Left renal pelvis (tissue), 4 donors: Measurements from ENCODE around the gene FOXD4. TPM values are rescaled to one million over a fixed set of nuclear protein-coding genes. Genes with fewer than 3 reads are reported as not detected.
"Not testable (repeated sequence)": the region's sequence is repeated elsewhere in the genome, so short reads cannot be mapped to it uniquely, and the experiment has no call there.

Experiments used
- DNase-seq, 4 donors: peaks; one replicate each; pipeline ENCODE4 v3.0.0-alpha.2; 2013; ENCODE audit warnings: low read depth in 4 of 4, low spot score in 3 of 4
- polyA plus RNA-seq, 4 donors: library from polyadenylated mRNA; unstranded; fragments of 120-200 nt; gene quantifications; one replicate each; pipeline ENCODE4 v1.2.1, GENCODE V29; 2013; ENCODE audit not compliant: insufficient read length in 4 of 4

Gene FOXD4
- polyA plus RNA-seq: 1 to 10 TPM in 1 of 4 donors, under 1 TPM in 3; 0.20 to 1.4 (median 0.50) TPM

DNA sequence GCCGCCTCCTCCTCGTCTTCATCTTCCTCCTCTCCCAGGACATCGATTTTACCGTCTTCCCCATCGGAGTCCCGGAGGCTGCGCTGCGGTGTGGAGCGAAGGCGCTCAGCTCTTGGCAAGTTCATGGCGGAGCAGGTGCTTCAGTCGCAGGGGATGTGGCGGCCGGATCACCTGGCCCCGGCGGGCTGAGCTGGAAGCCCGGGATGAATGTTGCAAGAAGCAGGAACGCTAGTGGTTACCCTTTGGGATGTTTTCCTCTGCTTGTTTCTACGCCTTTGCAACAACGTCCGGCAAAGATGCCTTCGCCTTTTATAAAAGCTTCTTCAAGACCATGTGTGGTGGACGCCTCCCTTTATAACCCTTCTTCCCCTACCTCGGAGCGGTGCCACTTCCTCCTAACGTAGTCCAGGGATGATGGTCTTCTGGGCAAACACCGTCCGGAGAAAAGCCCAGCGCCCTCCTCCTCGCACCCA is at the start of gene FOXD4:
TSS of gene FOXD4 (minus strand) at position 423 of the 473 bp plus-strand sequence. CDS start at position 125, 298 bp downstream.
- not testable (repeated sequence) for DNase-seq

DNA sequence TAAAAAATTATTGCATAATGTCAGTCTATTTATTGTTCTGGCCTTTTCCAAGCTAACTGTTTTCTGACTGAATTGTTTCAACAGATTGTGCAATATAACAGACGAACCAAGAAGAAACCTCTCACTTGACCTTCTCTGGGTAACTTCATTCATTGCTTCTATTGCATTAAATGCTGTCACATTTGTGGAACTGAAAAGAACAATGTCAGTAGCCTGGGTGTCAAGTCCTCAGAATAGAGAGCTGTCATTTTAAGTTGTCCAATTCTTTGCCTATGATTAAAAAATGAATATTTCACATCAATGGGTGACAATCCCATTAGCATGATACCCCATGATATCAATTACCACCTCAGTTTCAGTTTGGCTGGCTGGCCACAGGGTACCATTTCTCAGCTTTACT is 41.7 kb upstream of the FOXD4 start:
- DNase-seq: not testable (repeated sequence)

DNA sequence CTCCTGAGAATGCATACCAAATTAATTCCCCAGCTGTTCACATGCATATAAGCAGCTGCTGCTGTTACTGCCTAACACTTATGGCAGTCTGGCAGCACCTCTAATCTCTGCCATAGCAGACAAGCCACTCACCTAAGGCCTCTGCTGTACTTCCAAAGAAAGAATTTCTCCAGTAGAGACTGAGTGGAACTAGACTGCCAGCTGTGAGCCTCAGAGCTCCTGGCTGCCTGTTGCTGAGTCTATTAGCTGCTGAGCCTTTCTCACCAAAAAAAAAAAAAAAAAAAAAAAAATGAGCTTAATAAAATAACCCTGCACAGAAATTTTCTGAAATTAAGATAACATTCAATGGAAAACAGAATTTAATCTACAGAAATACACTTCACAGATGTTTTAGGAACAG is 33.0 kb upstream of the FOXD4 start:
- not testable (repeated sequence) for DNase-seq

DNA sequence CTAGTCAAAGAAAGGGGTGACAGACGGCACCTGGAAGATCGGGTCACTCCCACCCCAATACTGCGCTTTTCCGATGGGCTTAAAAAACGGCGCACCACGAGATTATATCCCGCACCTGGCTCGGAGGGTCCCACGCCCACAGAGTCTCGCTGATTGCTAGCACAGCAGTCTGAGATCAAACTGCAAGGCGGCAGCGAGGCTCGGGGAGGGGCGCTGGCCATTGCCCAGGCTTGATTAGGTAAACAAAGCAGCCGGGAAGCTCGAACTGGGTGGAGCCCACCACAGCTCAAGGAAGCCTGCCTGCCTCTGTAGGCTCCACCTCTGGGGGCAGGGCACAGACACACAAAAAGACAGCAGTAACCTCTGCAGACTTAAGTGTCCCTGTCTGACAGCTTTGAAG is 21.7 kb upstream of the FOXD4 start:
- DNase-seq: not testable (repeated sequence)

DNA sequence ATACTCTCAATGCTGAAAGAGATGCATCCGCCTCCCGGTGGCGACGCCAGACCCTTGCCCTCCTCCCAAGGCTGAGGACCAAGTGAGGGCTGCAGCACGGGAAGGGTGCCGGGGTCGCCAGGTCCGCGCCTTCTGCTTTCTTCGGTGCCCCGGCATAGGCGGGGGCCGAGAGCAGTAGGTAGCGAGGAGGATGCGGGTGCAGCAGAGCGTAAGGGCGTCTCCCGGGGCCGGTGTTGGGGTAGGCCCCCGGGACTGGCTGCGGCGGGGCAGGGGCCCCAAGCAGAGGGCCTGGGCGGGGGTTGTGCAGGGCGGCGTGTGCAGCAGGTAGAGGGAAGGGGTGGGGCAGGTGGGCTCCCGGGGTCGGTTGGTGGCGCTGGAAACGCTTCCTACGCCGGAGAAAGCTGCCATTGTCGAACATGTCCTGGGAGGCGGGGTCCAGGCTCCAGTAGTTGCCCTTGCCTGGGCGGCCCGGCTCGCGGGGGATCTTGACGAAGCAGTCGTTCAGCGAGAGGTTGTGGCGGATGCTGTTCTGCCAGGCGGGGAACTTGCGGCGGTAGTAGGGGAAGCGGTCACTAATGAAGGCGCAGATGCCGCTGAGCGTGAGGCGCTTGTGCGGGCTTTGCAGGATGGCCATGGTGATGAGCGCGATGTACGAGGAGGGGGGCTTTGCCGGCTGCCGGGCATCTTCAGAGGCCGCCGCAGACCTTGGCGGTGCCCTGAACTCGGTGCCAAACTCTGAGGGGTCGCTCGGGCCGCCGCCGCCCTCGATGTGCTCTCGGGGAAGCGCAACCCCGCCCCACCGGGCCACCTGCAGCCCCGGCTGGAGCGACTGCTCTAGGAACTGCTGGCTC is 848 bp downstream of the FOXD4 start:
- DNase-seq: not testable (repeated sequence)

DNA sequence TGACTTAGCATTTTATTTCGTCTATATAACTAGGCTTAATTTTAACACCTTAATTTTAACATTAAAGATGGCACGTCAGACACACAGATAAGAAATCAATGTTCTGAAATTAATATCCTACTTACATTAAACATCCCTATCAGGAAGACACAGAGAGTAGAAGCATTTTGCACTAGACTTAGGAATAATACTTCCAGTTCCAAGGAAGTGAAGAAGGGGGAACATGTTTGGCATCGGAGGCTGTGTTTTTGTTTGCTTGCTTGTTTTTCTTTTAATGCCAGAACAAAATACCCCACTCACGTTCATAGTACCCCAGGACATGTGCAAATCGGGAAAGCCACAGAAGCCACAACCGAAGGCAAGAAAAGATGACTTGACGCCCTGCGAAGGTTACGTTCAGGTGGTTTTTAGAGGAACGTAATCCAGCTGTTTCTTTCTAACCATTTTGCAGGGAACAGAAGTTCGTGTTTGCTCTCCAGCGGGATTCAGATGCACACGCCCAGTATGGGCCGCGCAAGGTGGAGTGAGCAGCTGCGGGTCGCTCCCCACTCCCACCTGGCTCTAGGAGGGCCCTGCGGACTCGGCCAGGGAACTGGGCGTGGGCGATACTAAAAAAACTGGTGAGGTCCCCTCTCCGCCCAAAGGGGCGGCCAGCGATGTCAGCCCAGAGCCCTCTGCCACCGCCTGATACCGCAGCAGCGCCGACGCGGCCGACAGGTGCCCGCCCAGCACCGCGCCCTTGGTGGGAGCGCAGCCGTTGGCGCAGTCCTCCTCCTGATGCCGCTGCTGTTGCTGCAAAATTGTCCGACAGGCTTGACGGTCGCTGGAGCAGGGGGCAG is 1.8 kb downstream of the FOXD4 start:
- DNase-seq: not testable (repeated sequence)

DNA sequence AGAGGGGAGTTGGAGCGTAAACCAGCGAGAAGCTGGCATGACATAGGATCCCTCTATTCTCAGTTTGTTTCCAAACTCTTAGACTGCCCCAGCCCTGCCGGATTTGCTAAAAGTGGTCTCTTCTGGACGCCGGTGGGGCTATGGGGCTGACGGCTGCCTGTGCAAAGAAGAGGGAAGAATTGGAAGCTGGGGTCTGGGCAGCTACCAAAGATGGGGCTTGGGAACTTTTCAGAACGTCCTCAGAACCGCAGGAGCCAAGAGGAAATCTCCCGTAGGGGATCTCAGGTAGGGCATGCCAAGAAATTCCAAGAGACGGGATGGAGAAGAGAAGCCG is 3.1 kb downstream of the FOXD4 start:
- DNase-seq: not testable (repeated sequence)

DNA sequence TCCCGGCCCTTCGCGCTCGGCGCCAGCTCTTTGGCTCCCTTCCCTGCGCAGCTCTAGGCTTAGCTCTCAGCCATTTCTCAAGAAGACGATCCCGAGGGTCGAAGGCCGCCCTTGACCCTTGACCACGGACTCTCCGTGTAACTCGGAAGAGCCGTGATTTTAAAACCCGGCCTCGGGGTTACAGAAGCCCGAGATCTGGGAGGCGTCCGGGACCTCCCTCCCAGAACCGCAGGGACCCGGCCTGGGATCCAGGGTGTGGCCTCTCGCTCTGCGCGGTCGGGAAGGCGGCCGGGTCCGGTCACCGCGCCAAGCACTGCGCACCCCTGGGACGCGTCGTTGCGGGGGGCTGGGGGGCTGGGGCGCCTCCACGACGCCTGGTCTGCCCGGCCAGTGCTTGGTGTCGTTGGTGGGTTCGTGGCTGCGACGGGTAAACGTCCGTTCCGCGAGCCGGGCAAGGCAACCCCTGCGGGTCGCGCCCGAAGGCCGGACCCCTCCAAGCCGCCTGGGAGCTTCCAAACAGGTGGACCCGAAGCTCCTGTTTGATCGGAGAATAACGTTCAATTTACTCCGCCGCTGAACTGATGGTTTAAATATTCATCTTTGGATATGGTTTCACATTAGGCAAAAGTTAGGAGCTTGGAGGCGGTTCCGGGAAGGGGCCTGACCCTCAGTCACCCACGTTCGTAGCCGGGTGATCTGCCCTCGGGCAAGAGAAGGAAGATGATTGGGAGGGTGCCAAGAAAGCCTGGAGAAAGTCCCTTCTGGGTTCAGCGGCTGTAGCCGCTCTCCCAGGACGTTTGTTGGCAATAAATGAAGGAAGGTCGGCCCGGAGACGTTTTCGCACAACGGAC is 3.7 kb downstream of the FOXD4 start:
- peak in 1 of 4 donors; percentile 27 for DNase-seq

DNA sequence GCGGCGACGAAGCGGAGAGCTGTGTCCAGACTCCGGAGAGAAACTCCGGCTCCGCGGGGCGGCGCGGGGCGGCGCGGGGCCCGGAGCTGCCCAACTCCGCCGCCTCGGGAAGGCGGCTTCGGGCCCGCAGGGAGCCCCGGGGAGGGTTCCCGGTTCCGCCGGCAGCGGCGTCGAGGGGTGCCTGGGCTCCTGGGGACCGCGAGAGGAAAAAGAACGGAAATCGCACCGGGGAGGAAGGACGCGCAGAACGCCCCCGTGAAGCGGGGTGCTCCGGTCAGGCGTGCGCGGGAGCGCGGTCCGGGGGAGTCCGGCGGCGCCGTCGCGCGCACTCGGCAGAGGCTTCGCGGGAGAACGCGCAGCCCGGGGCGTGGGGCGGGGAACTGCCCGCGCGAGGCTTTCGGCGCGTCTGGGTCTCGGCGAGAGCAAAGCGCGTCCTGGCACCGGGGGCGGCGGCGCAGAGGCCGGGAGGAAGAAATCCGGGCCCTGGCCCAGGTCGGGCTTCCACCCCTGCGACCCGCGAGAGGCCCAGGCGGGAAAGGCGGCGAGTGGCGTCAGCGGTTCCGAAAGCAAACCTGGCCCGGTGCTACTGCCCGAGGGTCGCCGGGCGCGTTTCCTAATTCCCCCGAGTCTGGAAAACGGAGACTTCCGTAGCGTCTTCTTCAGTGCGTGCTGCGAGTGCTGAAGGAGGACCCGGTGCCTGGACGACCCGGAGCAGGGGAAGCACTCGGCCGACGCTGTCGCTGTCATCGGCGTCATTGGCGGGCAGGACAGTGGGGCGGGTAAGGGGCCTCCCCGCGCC is 4.5 kb downstream of the FOXD4 start:
- peak in 1 of 4 donors; percentile 33 for DNase-seq

DNA sequence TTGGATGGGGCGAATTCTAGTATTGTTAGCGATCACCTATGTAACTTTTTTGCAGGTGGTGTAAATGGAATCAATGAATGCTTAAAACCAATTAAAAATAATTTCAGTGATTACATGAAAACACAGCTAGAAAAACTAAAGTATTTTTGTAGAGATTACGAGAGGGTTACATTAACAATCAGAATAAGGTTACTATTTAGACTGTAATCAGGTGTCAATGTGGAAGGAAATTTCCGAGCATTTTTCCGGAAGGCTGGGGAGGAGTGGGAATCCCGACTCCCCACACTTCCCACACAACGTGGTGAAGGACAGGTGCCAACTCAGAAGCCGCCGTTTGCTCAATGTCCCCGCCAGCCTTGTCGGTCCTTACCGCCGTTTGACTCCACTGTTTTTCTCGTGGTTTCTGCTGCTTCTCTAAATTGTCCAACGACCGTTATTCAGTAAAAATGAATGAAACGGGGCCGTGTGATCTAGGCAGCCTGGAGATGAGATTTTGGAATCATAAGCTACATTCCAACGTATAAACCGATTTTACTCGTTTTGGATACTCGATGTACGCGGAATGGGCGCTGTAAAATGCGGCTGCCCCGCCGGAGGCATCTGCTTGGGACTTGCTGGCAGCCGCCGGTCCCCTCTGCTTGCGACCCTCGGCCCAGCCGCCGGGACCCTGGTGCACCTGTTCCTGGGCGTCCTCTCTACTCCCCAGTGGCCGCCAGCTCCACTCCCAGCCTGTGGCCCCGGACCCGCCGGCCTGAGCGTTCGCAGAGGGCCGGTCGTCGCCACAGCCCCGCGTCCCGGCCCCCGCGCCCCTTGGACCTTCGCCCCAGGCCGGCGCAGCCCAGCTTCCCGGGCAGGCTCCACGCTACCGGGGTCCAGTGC is 5.4 kb downstream of the FOXD4 start:
- DNase-seq: peak in 1 of 4 donors; percentile 33

DNA sequence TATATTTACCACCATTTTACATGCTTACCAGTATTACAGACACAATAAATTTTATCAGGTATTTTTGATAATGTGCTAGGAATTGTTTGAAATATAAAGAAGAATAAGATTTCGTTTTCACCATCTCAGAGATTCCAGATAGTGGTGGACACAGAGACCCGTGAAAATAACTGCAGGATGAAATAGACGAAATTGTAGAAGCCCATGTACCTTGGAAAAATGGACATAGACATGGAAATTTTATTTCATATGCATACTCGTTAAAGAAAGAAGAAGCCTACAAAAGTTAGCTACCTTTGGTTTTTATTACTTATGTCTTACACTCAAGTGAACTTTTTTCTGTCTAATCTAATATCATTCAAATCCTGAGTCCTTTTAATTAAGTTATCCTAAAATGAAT is 7.5 kb downstream of the FOXD4 start:
- DNase-seq: not testable (repeated sequence)

DNA sequence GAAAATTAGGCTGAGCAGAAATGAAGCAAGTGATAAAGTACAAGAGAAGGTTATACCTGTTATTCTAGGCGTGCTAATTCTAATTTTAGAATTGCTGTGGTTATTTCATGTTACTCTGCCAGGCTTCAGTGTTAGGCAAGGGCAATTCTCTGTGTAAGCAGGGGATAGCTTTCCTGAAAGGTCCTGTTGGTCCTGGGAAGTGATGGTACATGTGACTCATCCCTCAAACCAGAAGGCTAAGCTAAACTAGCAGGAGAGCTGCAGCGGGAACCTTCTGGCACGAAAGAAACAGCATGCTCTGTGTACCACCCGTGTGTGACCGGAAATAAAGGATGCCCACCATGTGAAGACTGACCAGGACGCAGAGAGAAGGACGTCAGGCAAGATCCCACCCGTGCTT is 8.7 kb downstream of the FOXD4 start:
- DNase-seq: not testable (repeated sequence)

DNA sequence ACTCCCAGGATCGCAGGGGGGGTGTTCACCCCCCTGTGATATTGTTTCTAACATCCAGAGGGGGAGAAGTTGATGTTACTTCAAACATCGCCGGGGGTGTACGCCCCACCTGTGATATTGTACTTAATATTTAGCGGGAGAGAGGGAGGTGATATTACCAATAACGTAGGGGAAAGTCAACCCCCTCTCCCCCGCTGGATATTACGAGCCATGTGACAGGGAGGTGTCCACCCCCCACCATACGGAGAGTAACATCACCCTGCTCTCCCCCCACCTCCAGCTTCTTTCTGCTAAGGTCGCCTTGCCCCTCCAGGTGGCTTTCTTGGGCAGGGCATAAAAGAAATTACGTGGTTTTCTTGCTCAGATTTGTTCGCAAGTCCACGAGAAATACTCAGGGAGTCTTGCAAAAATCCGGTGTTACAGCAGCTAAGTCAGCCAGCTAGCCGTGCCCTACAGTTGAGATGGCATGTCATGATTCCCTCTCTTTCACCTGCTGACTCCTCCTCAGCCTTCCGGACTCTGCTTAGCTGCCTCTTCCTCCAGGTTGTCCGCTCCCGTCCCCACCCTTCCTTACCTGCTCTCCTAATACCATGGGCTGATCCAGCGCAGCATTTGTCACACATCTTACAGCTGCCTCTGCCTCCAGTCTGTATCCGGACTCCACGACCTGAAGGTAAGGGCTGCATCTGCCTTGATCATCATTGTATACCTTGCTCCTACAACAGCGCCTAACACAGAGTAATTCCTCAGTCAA is 9.3 kb downstream of the FOXD4 start:
- DNase-seq: not testable (repeated sequence)

DNA sequence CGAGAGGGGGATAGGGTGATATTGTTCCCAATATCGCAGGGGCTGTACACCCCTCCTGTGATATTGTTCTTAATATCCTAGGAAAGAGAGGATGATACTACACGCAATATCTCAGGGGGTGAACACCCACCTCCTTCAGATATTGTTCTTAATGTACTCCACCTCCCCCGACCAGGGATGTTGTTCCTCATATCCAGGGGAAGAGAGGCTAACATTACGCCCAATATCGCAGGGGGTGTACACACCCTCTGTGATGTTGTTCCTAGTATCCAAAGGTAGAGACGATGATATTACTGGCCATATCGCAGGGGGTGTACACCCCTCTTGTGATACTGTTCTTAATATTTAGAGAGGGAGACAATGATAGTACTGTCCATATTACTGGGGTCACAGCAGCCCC is 12.2 kb downstream of the FOXD4 start:
- not testable (repeated sequence) for DNase-seq

DNA sequence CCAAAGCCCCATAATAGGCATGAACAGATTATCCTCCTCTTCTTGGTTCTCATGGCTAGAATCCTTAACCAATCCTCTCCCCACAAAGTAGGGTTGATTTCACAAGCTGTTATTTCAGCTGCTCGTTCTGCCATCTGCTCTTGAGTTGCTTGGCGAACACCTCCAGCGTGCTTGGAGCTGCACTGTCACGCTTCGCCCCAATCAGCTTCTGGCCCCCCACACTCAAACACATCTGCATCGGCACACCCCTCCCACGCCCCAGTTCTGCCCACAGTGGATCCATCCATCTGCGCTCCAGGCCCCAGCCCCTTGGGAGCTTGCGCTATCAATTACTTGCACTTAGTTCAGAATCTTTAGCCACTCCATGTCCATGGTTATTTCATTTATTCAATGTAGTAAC is 17.8 kb downstream of the FOXD4 start:
- DNase-seq: not testable (repeated sequence)

DNA sequence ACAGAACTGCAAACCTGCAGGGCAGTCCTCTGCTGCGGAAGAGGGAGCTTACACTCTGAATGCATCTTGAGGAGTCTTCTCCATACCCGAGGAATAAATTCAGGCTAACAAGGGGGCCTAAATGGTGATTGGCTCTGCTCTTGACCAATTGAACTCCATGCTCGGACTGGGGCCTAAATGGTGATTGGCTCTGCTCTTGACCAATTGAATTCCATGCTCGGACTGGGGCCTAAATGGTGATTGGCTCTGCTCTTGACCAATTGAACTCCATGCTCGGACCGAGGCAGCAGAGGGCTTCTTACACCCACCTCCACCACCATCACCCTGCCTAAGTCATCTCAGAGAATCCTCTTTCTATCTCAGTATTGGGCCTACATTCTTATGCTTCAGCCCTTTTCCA is 18.4 kb downstream of the FOXD4 start:
- not testable (repeated sequence) for DNase-seq

DNA sequence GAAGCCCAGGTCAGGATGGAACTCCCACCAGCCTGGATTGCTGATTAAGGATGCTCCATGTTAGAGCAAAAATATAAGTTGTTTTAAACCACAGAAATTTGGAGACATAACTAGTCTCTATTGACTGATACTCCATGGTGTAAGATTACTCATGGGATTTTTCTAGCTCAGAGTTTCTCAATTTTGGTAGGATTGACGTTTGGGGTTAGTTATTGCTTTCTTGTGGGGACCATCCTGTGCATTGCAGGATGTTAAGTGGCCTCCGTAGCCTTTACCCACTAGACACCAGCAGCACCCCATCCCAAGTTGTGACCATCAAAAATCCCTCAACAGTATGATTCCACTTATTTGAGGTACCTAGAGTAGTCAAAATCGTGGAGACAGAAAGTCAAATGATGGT is 19.4 kb downstream of the FOXD4 start:
- DNase-seq: not testable (repeated sequence)

DNA sequence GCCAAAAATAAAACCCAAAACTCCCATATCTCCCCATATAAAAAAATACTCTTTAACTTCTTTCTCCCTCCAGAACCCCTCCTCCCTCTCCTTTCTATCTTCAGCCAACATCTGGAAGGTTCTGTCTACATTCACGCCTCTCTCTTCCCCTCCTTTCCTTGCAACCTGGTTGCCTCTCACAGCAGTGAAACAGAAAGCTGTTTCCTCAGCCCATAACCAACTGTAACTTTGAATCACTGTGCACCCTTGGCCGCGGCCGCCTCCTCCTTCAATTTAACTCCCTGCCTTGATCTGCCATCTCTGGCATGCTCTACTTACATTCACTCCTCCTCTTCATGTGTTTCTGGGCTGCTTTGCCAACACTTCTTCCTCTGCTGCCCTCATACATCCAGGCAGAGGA is 23.2 kb downstream of the FOXD4 start:
- DNase-seq: not testable (repeated sequence)
